ELF-1 (cell line): Measurements from ENCODE around the gene NOB1.
A peak's percentile ranks its signal among the peaks of the same experiment; 100 is the strongest.
"Not testable (repeated sequence)": the region's sequence is repeated elsewhere in the genome, so short reads cannot be mapped to it uniquely, and the experiment has no call there.

Experiments
- DNase-seq: peaks from one replicate; pipeline ENCODE4 v3.0.0-alpha.2; 2016; ENCODE audit warnings: low read depth, low spot score

The NOB1 gene

DNA sequence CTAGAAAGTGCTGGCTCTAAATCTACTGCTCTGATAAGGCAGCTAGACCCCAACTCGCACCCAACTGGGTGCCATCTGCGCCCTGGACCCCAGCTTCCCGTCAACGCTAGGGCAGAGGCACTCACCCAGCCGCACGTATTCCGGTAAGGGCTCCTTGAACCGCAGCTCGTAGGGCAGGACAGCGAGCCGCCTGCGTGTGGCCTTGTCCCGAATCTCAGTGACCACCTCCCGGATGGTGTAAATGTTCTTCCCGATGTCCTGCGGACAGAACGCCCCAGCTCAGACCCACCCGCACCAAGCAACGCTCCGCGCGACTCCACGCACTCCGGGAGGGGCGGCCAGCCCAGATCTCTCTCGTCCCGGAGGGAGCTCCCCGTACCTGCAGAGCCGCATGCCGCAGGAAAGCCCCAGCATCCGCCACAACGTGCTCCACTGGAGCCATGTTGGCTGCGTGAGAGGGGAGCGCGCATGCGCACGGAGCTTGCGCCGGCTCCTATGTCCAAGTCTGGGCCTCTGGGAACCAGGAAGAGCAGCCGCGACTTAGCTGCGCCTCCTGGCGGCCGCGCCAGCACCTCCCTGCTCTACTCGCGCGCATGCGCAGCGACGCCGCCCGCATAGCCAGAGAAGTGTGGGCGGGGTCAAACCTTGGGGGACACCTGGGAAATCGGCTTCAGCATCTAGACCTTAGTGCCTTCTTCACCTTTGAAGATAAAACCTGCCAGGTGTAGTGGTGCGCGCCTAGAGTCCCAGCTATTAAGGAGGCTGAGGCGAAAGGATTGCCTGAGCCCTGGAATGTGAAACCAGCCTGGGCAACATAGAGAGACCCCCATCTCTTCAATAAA is at the start of gene NOB1:
Gene NOB1 (minus strand): TSS at position 458 of the 842 bp plus-strand sequence. CDS start 16 bp downstream, at position 442.
- peak; percentile 99 for DNase-seq

DNA sequence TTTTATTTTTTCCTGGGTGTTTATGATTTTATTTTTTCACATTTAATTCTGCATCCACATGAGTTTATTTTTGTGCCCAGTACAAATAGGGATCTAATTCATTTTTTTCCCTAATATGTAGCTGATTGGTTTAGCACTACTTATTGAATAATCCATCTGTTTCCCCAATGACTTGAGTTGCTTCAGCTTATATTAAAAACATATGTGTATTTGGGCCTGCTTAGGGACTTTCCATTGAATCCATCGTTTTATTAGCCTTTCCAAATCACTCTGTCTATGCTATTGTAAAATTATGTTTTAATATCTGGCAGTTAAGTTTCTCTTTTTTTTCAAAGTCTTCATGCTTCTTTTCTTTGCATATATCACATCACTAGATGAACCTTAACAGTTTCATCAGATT is 49.6 kb upstream of the NOB1 start:
- DNase-seq = no peak

DNA sequence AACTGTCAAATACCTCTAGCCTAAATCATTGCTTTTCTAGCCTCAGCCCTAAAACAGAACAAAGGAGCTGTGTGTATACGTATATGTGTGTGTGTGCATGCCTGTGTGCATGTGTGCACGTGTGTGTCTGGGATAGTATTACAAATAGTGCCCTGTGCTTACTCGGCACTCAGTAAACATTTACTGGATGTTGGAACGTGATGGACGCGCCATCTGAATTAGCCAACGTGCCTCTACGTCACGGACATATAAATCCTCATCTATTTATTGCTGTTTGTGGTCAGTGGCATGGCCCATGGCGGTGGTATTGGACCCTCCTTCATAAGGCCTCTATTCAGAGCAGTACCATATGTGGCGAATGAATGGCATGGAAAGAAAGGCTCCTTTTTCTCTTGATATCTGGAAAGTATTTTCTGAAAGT is 44.9 kb upstream of the NOB1 start:
- no peak for DNase-seq

DNA sequence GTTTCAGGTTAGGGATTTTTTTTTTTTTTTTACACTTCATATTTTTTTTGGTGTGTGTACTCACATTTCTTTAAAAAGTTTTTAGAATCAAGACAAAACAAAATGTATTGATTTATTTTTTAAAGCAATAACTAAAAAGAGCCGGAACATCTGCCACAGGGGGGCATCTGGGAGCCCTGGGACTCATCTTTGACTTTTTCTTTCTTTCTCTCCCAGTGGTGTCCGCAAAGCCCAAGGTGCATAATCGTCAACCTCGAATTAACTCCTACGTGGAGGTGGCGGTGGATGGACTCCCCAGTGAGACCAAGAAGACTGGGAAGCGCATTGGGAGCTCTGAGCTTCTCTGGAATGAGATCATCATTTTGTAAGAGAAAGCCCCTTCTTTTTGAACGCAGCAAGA is 43.7 kb upstream of the NOB1 start:
- no peak for DNase-seq

DNA sequence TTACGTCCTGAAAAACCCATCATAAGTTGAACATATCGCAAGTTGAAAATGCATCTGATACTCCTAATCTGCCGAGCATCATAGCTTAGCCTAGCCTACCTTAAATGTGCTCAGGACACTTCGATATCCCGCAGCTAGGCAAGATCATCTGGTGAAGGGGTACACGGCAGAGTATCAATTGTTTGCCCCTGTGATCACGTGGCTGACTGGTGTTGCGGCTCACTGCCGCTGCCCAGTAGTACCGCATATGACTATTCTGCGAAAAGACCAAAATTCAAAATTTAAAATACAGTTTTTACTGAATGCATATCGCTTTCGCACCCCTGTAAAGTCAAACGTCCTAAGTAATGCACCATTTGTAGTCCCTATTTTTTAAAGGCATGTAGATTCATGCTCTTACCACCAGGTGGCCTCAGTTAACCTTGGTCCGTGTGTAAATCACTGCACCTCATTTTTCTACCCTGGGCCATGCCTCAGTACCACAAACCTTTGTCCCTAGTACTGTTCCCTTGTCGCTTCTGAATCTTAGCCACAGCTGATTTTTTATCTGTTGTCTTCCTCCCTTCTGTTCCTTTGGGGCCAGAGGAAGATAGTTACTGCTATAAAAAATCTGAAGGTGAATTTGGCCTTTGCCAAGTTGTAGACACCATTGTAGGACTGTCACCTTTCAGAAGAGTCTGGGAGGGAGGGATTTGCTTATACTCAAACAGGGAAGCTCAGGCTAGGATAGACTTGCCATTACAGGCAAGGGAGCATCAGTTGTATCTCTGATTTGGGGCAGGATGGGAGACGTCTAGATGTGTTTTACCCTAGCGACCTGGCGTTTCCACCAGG is 41.8 kb upstream of the NOB1 start:
- peak; percentile 60 for DNase-seq

DNA sequence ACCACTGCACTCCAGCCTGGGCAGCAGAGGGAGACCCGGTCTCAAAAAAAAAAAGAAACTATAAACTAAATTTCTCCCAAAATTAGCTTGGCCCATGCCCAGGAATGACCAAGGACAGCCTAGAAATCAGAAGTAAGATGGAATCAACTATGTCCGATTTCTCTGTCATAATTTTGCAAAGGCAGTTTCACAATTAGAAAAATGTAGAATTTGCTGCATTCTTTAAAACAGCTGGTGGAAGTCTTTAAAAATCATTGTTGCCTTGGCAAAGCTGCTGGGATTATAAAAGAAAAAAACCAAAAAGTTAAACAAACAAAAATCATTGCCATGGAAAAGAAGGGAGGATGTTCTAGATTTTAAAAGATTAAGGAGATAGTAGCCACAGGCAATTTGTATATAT is 39.8 kb upstream of the NOB1 start:
- no peak for DNase-seq

DNA sequence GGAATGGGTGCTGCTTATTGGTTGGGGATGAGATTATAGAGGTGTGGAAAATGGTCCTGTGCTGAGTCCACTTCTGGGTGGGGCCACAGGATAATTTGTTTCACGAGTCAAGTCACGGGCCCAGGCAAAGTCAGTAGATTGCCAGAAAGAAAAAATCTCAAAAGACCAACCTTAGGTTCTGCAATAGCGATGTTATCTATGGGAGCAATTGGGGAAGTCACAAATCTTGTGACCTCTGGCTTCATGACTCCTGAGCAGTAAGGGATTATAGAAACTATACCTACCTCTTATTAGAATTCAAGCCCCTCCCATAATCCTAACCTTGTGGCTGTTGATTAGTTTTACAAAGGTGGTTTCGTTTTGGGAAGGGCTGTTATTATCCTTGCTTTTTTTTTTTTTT is 38.8 kb upstream of the NOB1 start:
- DNase-seq = no peak

DNA sequence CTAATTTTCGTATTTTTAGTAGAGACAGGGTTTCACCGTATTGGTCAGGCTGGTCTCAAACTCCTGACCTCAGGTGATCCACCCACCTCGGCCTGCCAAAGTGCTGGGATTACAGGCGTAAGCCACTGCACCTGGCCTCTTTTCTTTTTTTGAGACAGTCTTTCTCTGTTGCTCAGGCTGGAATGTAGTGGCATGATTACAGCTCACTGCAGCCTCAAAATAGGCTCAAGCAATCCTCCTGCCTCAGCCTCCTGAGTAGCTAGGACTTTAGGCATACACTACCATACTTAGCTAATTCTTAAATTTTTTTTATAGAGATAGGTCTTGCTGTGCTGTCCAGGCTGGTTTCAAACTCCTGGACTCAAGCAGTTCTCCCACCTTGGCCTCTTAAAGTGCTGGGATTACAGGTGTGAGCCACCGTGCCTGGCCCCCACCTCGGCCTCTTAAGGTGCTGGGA is 36.7 kb upstream of the NOB1 start:
- not testable (repeated sequence) for DNase-seq

DNA sequence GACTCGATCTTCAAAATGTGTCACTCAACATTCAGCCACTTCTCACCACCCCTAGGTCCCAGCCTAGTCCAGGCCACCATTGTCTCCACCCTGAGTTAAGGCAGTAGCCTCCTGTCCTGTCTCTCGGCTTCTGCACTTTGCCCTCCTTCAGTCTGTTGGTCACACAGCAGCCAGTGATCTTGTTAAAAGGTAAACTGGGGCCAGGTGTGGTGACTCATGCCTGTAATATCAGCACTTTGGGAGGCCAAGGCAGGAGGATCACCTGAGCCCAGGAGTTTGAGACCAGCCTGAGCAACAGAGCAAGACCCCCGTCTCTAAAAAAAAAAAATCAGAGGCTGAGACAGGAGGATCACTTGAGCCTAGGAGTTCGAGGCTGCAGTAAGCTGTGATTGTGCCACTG is 33.2 kb upstream of the NOB1 start:
- no peak for DNase-seq

DNA sequence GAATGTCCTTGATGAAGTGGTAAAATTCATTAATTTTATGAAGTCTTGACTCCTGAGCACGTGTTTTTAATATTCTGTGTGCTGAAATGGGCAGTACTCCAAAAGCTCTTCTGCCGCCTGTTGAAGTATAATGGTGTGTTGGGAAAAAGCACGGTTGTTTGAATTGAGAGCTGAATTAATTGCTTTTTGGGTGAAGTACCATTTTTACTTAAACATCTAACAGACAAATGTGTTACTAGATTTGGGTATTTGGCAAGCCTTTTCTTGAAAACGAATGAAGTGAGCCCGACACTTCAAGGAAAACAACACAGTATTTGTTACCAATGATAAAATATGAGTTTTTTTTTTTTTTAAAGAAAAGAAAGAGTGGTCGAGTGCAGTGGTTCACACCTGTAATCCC is 29.9 kb upstream of the NOB1 start:
- DNase-seq = no peak

DNA sequence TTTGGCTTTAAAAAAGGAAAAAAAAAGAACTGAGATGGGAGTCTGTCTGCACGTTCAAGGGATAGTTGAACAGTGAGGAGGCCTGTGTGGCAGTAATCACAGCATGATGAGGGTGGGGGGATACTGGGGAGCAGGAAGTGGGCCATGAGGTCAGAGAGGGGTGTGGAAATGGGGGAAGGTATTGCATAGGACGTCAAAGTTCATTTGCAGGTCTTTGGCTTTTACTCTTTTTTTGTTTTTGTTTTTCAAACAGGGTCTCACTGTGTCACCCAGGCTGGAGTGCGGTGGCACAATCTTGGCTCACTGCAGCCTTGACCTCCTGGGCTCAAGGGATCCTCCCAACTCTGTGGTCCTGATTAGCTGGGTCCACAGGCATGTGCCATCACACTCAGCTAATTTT is 26.4 kb upstream of the NOB1 start:
- DNase-seq = no peak

DNA sequence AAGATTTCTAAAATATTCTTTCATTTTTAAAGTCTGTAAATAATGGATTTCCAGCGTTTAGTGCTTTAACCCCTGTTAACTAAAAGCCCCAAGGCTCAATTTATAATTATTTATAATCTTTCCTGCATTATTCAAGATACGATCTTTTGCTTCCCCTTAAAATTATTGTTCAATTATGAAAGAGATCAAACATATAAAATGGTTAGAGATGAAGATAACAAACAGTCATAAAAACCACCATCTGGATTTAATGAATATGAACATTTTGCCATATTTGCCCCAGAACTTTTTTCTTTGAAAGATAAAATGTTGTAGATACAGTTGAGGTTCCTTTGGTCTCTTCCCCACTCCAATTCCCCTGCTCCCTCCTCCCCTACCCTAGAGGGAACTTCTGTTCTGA is 25.0 kb upstream of the NOB1 start:
- no peak for DNase-seq

DNA sequence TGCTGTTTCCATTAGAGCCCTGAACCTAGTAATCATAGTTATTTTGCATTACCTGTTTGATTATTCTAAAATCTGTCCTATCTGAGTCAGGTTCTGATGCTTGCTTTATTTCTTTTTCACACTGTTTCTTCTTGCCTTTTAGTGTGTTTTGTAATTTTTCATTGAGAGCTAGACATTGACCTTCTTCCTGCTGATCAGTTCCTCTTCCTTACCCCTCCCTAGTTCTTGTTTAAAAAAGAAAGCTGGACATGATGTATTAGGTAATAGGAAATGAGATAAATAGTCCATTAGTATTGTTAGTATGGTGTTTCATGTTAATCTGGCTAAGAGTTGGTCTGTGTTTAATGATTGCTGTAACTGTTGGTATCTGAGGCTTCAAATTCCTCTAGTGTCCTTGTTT is 20.8 kb upstream of the NOB1 start:
- DNase-seq = no peak

DNA sequence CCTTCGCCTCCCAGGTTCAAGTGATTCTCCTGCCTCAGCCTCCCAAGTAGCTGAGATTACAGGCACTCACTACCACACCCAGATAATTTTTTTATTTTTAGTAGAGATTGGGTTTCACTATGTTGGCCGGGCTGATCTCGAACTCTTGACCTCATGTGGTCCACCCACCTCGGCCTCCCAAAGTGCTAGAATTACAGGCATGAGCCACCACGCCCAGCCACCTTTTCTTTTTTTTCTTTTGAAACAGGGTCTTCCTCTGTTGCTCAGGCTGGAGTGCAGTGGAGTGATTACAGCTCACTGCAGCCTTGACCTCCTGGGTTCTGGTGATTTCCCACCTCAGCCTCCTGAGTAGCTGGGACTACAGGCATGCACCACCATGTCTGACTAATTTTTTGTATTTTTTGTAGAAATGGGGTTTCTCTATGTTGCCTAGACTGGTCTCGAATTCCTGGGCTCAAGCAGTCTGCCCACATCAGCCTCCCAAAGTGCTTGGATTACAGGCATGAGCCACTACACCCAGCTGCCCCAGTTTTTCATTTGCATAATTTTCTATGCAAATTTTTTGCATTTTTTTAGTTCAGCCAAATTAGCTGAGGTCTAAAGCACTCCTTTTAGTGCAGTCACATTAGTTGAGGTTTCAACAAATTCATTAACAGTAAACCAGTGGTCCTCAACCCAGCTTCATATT is 18.7 kb upstream of the NOB1 start:
- no peak for DNase-seq

DNA sequence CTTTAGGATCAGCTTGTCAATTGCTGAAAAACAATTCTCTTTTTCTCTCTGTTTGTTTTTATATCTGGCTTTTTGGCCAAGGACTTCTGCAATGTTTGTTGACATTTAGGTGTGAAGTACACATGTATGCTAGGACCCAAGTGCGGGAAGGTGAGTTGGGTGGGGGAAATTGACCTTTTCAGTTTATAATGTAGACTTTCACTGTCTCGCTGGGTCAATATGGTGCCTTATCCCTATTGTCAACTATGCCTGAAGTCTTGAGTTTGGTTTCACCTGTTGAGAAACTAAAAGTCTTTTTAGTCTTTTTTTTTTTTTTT is 16.9 kb upstream of the NOB1 start:
- no peak for DNase-seq

DNA sequence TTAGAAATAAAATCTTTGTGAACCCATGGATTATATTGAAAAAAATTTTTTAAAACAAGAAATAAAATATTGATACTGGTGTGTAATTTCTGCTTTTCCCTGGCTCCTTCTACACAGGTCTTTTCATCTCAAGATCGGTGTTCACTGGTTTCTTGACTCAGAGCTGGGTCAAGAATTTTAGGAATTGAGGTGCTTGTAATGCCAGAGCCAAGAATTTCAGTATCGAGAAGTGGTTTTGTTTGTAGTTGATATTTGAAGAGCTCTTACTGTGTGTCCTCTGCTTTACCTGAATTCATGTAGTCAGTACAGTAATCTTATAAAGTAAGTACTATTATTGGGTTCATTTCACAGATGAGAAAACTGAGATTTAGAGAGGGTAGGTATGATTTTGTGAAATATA is 14.7 kb upstream of the NOB1 start:
- DNase-seq = no peak

DNA sequence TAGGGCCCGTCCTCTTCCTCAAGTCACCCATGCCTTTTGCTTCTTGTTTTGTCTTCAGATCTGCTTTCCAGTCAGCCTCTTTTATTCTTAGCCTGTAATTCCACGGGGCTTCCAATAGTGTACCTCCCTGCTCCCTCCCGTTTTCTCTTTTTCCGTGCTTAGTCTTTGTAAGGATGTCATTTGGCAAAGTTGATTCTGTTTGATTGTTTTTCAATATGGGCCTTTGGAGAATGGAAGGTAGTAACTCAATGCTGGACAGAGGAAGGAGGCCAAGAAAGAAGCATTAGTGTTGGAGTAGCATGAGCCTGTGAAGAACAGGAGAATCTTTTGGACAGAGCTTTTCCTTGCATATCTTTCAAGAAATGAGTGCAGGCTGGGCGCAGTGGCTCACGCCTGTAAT is 13.9 kb upstream of the NOB1 start:
- DNase-seq = no peak

DNA sequence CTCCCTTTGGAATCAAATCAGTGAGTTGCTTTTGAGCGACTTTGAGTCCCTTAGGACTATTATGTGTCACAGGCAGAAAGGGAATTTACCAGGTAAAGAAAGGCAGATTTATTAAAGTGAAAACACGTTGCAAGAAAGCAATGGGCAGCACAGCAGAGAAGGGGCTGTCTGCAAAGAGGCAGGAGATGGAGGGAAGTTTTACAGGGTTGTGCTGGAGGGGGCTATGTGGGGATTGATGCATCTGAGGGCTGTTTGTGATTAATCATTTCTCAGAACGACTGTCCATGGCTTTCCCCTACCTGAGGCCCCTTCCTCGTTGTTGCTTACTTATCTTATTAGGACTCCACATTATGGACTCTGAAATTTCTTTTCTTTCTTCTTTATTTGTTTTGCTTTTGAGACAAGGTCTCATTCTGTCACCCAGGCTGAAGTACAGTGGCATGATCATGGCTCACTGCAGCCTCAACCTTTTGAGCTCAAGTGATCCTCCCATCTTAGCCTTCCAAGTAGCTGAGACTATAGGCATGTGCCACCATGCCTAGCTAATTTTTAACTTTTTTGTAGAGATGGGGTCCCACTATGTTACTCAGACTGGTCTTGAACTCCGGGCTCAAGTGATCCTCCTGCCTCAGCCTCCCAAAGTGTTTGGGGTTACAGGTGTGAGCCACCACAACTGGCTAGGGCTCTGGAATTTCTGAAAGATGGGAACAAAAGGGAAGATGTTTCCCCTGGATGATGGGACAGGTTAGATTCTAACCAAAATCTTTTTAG is 12.9 kb upstream of the NOB1 start:
- DNase-seq = no peak

DNA sequence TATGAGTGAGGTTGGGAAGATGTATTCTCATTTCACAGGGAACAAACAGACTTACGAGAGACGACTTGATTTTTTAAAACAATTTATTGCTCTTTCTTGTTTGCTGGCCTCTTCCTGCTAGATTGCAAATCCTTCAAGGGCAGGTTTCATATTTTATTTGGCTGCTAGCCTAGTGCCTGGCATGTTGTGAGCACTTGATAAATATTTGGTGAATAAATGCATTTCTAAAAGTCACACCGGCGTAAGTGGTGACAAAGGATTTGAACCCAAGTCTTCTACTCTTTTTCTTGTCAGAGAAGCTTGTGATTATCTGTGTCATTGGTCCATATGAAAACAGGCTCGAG is 8.8 kb upstream of the NOB1 start:
- no peak for DNase-seq

DNA sequence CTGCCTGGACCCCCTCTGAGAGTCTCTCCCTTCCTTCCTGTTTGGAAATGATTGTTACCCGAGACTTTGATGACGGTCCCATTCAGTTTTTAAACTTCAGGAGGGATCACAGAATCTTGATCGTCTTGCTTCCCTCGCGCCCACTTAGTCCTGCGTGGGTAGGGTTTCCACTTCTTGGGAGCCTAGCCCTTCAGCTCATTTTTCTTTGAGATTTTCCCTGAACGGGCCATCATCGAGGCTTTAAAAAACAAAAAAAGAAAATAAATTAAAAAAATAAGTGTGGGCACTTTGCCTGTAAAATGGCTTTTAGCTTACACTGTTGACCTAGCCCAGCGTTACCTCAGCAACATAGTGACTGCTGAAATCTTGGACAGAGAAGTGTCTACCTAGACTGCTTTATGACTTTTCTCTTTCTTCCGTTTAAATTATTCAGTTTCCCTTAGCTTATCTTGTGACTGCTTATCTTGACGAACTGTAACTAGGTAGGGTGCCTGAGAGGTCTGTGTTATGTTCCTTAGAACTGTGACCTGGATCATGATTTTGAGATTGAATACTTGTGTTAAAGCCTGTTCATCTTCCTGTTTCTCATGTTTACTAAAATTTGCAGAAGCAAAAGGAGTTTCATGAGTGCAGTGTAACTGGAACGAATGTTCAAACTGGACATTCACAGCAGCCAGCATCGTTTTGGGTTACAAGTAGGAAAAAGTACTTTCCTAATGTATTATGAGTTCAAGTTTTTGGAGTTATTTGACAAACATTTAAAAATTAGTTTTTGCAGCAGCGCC is 8.3 kb upstream of the NOB1 start:
- no peak for DNase-seq
